GM10248 (cell line): Measurements from ENCODE around the gene SMYD3.

Source experiments
- CTCF ChIA-PET: fragments of 300-600 bp; sonication (Branson Sonifier 250); formaldehyde crosslinking; extraction: SDS; loops from one replicate; lab custom pipeline; 2021; ENCODE audit warnings: antibody characterized with exemption; lab: Yijun Ruan, JAX
- POLR2A ChIA-PET: fragments of 350-650 bp; sonication (Branson Sonifier 250); formaldehyde crosslinking; extraction: SDS; loops from one replicate; lab custom pipeline; 2020; ENCODE audit warnings: antibody characterized with exemption; lab: Yijun Ruan, JAX
- DNase-seq: peaks from one replicate; pipeline ENCODE4 v3.0.0; 2012; ENCODE audit errors: extremely low spot score
- CTCF ChIP-seq: IDR thresholded peaks from 2 replicates; pipeline ENCODE4 v1.5.1; 2012; ENCODE audit warnings: mild to moderate bottlenecking, low read depth; ENCODE audit errors: extremely low read depth, missing control alignments, control extremely low read depth

The SMYD3 gene

GRCh38 chr1:246214708-246215509 is 292.2 kb downstream of the SMYD3 start:
- ChIA-PET POLR2A (no interaction called here), CTCF (interaction anchor here (0.9 to 2.3 kb wide), 5 partner anchors 8 to 76 kb away, joined by 3 to 7 read pairs (median 5); no protein-coding TSS in a partner anchor)
- DNase-seq = peak; percentile 67

GRCh38 chr1:246213947-246214346 is 293.1 kb downstream of the SMYD3 start:
- no peak for DNase-seq
- ChIA-PET CTCF (interaction anchor here (1.1 to 2.3 kb wide), 3 partner anchors 8 to 77 kb away, joined by 3 to 7 read pairs (median 5); no protein-coding TSS in a partner anchor), POLR2A (no interaction called here)
- TF ChIP-seq CTCF = no peak

More at GRCh38 chr1:246214708-246215509, 292.2 kb downstream of the SMYD3 start:
- no peak for TF ChIP-seq CTCF

- POLR2A ChIA-PET = no interaction called here
- CTCF ChIA-PET = interaction anchor here (1.3 to 2.3 kb wide), 3 partner anchors 9 to 78 kb away, joined by 3 to 7 read pairs (median 5); no protein-coding TSS in a partner anchor
- no peak for TF ChIP-seq CTCF
- no peak for DNase-seq
Measured at GRCh38 chr1:246213502-246213901, 293.6 kb downstream of the SMYD3 start.

GRCh38 chr1:246213036-246213435 is 294.0 kb downstream of the SMYD3 start:
- TF ChIP-seq CTCF = no peak
- DNase-seq = no peak
- POLR2A ChIA-PET = no interaction called here
- CTCF ChIA-PET = interaction anchor here (1.3 to 2.3 kb wide), 2 partner anchors 9 to 26 kb away, joined by 3 to 7 read pairs; no protein-coding TSS in a partner anchor

- no peak for TF ChIP-seq CTCF
- DNase-seq = no peak
- POLR2A ChIA-PET = no interaction called here
- CTCF ChIA-PET = no interaction called here
Measured at GRCh38 chr1:246212013-246212412, 295.1 kb downstream of the SMYD3 start.

GRCh38 chr1:246210756-246211155 is 296.3 kb downstream of the SMYD3 start:
- POLR2A ChIA-PET = no interaction called here
- no peak for TF ChIP-seq CTCF

More at GRCh38 chr1:246210756-246211155, 296.3 kb downstream of the SMYD3 start:
- no peak for DNase-seq
- CTCF ChIA-PET = no interaction called here
